GM12878 (cell line): ENCODE results near the gene PTPRM. TPM values are rescaled to one million over a fixed set of nuclear protein-coding genes. Genes with fewer than 3 reads are reported as not detected.

Experiments
- ATAC-seq: fragments of 200-7000 bp; cut with Tn5 transposase; 3 replicates; pipeline ENCODE4 v1.9.1; 2020; ENCODE audit warnings: mild to moderate bottlenecking, moderate library complexity
- BruUV-seq: library from RNA; stranded (reverse); fragments of 400-500 nt; replicated peaks from 2 replicates; lab custom pipeline; 2021; lab: Mats Ljungman, UMichigan
- CTCF ChIA-PET: fragments of 300-600 bp; sonication (Branson Sonifier 250); formaldehyde crosslinking; extraction: SDS; loops from one replicate; lab custom pipeline; 2021; ENCODE audit warnings: inconsistent platforms; lab: Yijun Ruan, JAX
- POLR2A ChIA-PET: fragments of 350-600 bp; formaldehyde crosslinking; extraction: SDS; loops from one replicate; lab custom pipeline; 2021; ENCODE audit warnings: inconsistent platforms; lab: Charles Lee
- RAD21 ChIA-PET: fragments of 300-600 bp; sonication (Branson Sonifier 250); formaldehyde crosslinking; loops from one replicate; lab custom pipeline; 2023; ENCODE audit warnings: antibody characterized with exemption; ENCODE audit not compliant: unreplicated experiment; lab: Charles Lee
- SMC1A ChIA-PET: fragments of 300-600 bp; sonication (Branson Sonifier 250); formaldehyde crosslinking; loops from one replicate; lab custom pipeline; 2023; ENCODE audit not compliant: unreplicated experiment, uncharacterized antibody; lab: Charles Lee
- DNase-seq: peaks from one replicate; pipeline ENCODE4 v3.0.0-alpha.2; 2011; ENCODE audit warnings: low read depth, low spot score
- FAIRE-seq: peaks from 3 replicates; lab custom pipeline; 2011; peaks lifted over from hg19 to GRCh38; lab: Jason Lieb, UNC
- H2AFZ ChIP-seq: 2 replicates; pipeline ENCODE4 v1.6.0; 2011; ENCODE audit warnings: low read depth, low read length, control low read depth; ENCODE audit not compliant: control insufficient read depth
- H3K27ac ChIP-seq: 2 replicates; pipeline ENCODE4 v1.5.1; 2011; ENCODE audit warnings: control low read depth; ENCODE audit not compliant: control insufficient read depth, insufficient read depth
- H3K27me3 ChIP-seq, 2 experiments: replicated peaks in 1 of 2; 2 replicates each; pipeline versions ENCODE4 v1.6.0 to v1.6.1; 2011; ENCODE audit warnings: low read length in 1 of 2; ENCODE audit not compliant: control insufficient read depth in 2 of 2, insufficient read depth in 2 of 2
- H3K36me3 ChIP-seq, 2 experiments: 2 replicates each; pipeline ENCODE4 v1.5.1; 2011; ENCODE audit warnings: low read length in 1 of 2; ENCODE audit not compliant: control insufficient read depth in 2 of 2, insufficient read depth in 2 of 2
- H3K4me1 ChIP-seq: 2 replicates; pipeline ENCODE4 v1.6.1; 2011; ENCODE audit warnings: mild to moderate bottlenecking, low read length, moderate library complexity, mixed read lengths; ENCODE audit not compliant: control insufficient read depth, insufficient read depth
- H3K4me2 ChIP-seq: 2 replicates; pipeline ENCODE4 v1.6.0; 2011; ENCODE audit warnings: control low read depth; ENCODE audit not compliant: control insufficient read depth, insufficient read depth
- H3K4me3 ChIP-seq: fragments of 200-600 bp; sonication (generic); 2 replicates; pipeline ENCODE4 v1.5.1; 2016
- H3K79me2 ChIP-seq: 2 replicates; pipeline ENCODE4 v1.6.0; 2011; ENCODE audit warnings: low read length; ENCODE audit not compliant: control insufficient read depth, insufficient read depth
- H3K9ac ChIP-seq: 2 replicates; pipeline ENCODE4 v1.8.0; 2011; ENCODE audit warnings: low read length, control low read depth, mixed read lengths; ENCODE audit not compliant: control insufficient read depth, insufficient read depth
- H3K9me3 ChIP-seq: replicated peaks from 3 replicates; pipeline ENCODE4 v1.5.1; 2011; ENCODE audit warnings: mild to moderate bottlenecking, low read length; ENCODE audit not compliant: control insufficient read depth, insufficient read depth
- H4K20me1 ChIP-seq: 2 replicates; pipeline ENCODE4 v1.6.0; 2011; ENCODE audit not compliant: control insufficient read depth, insufficient read depth
- JUNB ChIP-seq: IDR thresholded peaks from 2 replicates; pipeline ENCODE4 v1.6.1; 2016; ENCODE audit warnings: antibody characterized with exemption, mild to moderate bottlenecking
- KLF5 ChIP-seq: fragments of 450-650 bp; IDR thresholded peaks from 2 replicates; pipeline ENCODE4 v1.6.1; 2014; ENCODE audit warnings: mild to moderate bottlenecking; ENCODE audit not compliant: partially characterized antibody
- LARP7 ChIP-seq: fragments of 450-650 bp; IDR thresholded peaks from 2 replicates; pipeline ENCODE4 v1.6.1; 2017; ENCODE audit warnings: mild to moderate bottlenecking
- ZNF207 ChIP-seq: fragments of 450-650 bp; IDR thresholded peaks from 2 replicates; pipeline ENCODE4 v1.6.1; 2014; ENCODE audit warnings: antibody characterized with exemption, mild to moderate bottlenecking, borderline replicate concordance
- ZNF622 ChIP-seq: fragments of 450-650 bp; IDR thresholded peaks from 2 replicates; pipeline ENCODE4 v1.6.1; 2017; ENCODE audit warnings: mild to moderate bottlenecking, inconsistent platforms
- ZSCAN29 ChIP-seq: fragments of 450-650 bp; IDR thresholded peaks from 2 replicates; pipeline ENCODE4 v1.6.1; 2017; ENCODE audit warnings: mild to moderate bottlenecking, moderate library complexity
- WGBS: methylation state at CpG from one replicate; pipeline ENCODE4 v1.1.6; 2016; ENCODE audit warnings: low lambda C conversion rate; ENCODE audit not compliant: insufficient replicate concordance, insufficient coverage; ENCODE audit errors: missing lambda C conversion rate; 5-methylcytosine and 5-hydroxymethylcytosine counted together
- in situ Hi-C: fragments of 300-500 bp; cut with MboI; formaldehyde crosslinking; loops from 9 replicates; pipeline ENCODE4 v1.14.3; 2018; ENCODE audit warnings: mixed read lengths
- intact Hi-C: fragments of 100-400 bp; cut with micrococcal nuclease; formaldehyde crosslinking; loops from one replicate; pipeline ENCODE4 v1.14.2; 2022; ENCODE audit not compliant: unreplicated experiment
- polyA plus RNA-seq, 11 experiments: library from polyadenylated mRNA; depleted of rRNA in 4 of 11; unstranded in 6 of 11; stranded (reverse) in 5 of 11; fragments of >200 nt; fragmentation: Nextera tagmentation in 4 of 11; fragmentation: Illumina TruSeq in 1 of 11; extraction: Ambion mirVana in 4 of 11; extraction: Trizol in 1 of 11; gene quantifications; 1 replicate in 1 of 11; 2 replicates in 10 of 11; pipeline versions ENCODE4 v1.2.1 to v1.2.3, GENCODE V29; 2011 to 2016; ENCODE audit warnings: inconsistent platforms in 2 of 11, missing spikeins in 2 of 11, low read depth in 1 of 11
- total RNA-seq, 4 experiments: library from RNA; depleted of rRNA in 3 of 4; stranded (reverse); fragments of >200 nt in 3 of 4; fragmentation: Illumina TruSeq in 1 of 4; extraction: Trizol in 1 of 4; gene quantifications; 2 replicates each; pipeline versions ENCODE4 v1.2.1 to v1.2.3, GENCODE V29; 2013 to 2021
- TF ChIP-seq, protein P1 (sequence below): fragments of 450-650 bp; IDR thresholded peaks from 2 replicates; pipeline ENCODE4 v1.6.1; 2016; ENCODE audit warnings: mild to moderate bottlenecking
- TF ChIP-seq, protein P2 (sequence below): IDR thresholded peaks from 2 replicates; pipeline ENCODE4 v1.6.1; 2011; ENCODE audit warnings: low read depth, low read length, improper control_type of control experiment, borderline replicate concordance
- TF ChIP-seq, protein P3 (sequence below): fragments of 150-350 bp; IDR thresholded peaks from 2 replicates; pipeline ENCODE4 v1.6.1; 2016; ENCODE audit warnings: low read depth, low read length

The PTPRM gene
- total and polyA plus RNA-seq, 10 of the 15 experiments (the other 5 are each of a cell fraction or from before 2014, with no cell fraction given): 0.07 to 22.6 (median 0.60) TPM

DNA sequence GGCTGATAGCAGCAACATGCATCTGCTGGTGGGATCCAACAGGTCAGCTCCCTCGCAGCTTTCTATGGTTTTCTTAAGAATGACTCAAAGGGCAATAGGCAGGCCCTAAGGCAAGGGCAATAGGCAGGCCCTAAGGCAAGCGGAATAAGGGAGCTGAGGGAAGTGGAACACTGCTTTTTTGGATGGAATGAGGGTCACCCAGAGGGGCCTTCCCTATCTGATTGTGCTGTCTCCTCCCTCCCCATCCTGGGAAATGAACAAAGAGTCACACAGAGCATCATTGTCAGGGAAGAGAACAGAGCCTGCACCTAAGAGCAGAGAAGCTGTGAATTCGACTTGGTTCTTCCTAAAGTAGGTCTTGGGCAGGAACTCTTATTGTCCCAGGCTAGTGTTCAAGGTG lies 43.3 kb upstream of the PTPRM start (continued):
- TF ChIP-seq, protein P1, sequence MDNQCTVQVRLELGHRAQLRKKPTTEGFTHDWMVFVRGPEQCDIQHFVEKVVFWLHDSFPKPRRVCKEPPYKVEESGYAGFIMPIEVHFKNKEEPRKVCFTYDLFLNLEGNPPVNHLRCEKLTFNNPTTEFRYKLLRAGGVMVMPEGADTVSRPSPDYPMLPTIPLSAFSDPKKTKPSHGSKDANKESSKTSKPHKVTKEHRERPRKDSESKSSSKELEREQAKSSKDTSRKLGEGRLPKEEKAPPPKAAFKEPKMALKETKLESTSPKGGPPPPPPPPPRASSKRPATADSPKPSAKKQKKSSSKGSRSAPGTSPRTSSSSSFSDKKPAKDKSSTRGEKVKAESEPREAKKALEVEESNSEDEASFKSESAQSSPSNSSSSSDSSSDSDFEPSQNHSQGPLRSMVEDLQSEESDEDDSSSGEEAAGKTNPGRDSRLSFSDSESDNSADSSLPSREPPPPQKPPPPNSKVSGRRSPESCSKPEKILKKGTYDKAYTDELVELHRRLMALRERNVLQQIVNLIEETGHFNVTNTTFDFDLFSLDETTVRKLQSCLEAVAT: no peak

DNA sequence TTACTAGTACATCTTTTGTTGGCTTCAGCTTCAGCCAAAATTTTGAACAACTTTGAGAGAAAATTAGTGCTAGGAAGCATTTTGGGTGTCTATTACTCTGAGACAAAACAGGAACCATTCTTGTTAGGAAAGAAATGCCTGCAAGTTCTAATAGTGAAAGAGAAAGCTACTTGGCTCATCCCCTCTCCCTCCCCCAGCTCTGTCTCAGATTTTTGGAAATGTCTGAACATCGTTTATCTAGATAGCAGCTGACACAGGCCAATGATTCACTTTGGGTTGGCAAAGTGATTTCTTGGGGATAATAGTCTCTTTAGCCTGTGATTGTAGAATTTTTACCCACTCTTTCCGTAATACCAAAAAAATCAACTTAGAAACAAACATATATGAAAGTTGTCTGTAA lies 42.3 kb upstream of the PTPRM start:
- DNase-seq: no peak
- no peaks in the 10 kb centered on the region for H3K9me3 ChIP-seq
- no peak for FAIRE-seq
- H3K36me3 ChIP-seq: no peaks in the 10 kb centered on the region
- intact Hi-C loops (no loop called here), in situ Hi-C loops (no loop called here)
- POLR2A ChIA-PET: no interaction called here
- no peak overlapping the region for H3K4me3 ChIP-seq
- SMC1A ChIA-PET: no interaction called here
- H3K4me1 ChIP-seq: no peaks in the 10 kb centered on the region
- TF ChIP-seq, protein P2, sequence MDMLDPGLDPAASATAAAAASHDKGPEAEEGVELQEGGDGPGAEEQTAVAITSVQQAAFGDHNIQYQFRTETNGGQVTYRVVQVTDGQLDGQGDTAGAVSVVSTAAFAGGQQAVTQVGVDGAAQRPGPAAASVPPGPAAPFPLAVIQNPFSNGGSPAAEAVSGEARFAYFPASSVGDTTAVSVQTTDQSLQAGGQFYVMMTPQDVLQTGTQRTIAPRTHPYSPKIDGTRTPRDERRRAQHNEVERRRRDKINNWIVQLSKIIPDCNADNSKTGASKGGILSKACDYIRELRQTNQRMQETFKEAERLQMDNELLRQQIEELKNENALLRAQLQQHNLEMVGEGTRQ: no peak
- TF ChIP-seq, protein P3, sequence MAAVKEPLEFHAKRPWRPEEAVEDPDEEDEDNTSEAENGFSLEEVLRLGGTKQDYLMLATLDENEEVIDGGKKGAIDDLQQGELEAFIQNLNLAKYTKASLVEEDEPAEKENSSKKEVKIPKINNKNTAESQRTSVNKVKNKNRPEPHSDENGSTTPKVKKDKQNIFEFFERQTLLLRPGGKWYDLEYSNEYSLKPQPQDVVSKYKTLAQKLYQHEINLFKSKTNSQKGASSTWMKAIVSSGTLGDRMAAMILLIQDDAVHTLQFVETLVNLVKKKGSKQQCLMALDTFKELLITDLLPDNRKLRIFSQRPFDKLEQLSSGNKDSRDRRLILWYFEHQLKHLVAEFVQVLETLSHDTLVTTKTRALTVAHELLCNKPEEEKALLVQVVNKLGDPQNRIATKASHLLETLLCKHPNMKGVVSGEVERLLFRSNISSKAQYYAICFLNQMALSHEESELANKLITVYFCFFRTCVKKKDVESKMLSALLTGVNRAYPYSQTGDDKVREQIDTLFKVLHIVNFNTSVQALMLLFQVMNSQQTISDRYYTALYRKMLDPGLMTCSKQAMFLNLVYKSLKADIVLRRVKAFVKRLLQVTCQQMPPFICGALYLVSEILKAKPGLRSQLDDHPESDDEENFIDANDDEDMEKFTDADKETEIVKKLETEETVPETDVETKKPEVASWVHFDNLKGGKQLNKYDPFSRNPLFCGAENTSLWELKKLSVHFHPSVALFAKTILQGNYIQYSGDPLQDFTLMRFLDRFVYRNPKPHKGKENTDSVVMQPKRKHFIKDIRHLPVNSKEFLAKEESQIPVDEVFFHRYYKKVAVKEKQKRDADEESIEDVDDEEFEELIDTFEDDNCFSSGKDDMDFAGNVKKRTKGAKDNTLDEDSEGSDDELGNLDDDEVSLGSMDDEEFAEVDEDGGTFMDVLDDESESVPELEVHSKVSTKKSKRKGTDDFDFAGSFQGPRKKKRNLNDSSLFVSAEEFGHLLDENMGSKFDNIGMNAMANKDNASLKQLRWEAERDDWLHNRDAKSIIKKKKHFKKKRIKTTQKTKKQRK: no peak
- TF ChIP-seq JUNB (no peak), ZSCAN29 (no peak), ZNF622 (no peak), KLF5 (no peak), ZNF207 (no peak), LARP7 (no peak)
- no peak overlapping the region for H3K9ac ChIP-seq
- H3K79me2 ChIP-seq: no peaks in the 10 kb centered on the region
- 3% methylated on average over 2 of the region's 2 CpGs for WGBS
- ATAC-seq: no peak
- CTCF ChIA-PET: no interaction called here
- no peak overlapping the region for H3K27ac ChIP-seq
- RAD21 ChIA-PET: no interaction called here
- no TSS peak for BruUV-seq
- H3K27me3 ChIP-seq: no peaks in the 10 kb centered on the region
- H4K20me1 ChIP-seq: no peaks in the 10 kb centered on the region
- no peak overlapping the region for H3K4me2 ChIP-seq
- H2AFZ ChIP-seq: no peak overlapping the region
